GM18909 (cell line): ENCODE measurements around the gene CEP72.
"Not testable (repeated sequence)": the region's sequence is repeated elsewhere in the genome, so short reads cannot be mapped to it uniquely, and the experiment has no call there.

ENCODE experiments used
- ATAC-seq: cut with Tn5 transposase; IDR thresholded peaks from one replicate; pipeline ENCODE4 v1.9.1; 2021; ENCODE audit warnings: mild to moderate bottlenecking; ENCODE audit not compliant: unreplicated experiment, poor library complexity

Gene CEP72

DNA sequence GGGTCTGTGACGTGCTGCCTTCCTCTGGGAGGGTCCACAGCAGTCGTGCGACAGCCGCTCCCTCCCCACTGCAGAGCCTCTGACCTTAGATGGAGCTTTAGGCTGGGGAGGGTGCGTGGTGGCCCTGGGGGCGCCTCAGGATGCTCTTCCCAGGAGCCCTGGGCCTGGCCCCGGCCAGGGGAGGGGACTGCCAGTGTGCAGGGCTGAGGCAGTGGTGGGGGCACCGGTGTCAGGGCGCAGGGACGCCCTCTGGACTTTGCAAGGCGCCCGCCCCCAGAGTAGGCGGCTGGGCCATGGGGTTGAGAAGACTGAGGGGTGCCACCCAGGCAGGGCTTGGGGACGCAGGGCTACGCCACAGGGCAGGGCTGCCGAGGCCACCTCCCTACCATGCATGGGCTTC, 66.4 kb downstream of the CEP72 start:
- ATAC-seq, result not testable (repeated sequence)

- ATAC-seq, result not testable (repeated sequence)
These were observed 67.2 kb downstream of the CEP72 start for GRCh38 chr5:679166-679895.

DNA sequence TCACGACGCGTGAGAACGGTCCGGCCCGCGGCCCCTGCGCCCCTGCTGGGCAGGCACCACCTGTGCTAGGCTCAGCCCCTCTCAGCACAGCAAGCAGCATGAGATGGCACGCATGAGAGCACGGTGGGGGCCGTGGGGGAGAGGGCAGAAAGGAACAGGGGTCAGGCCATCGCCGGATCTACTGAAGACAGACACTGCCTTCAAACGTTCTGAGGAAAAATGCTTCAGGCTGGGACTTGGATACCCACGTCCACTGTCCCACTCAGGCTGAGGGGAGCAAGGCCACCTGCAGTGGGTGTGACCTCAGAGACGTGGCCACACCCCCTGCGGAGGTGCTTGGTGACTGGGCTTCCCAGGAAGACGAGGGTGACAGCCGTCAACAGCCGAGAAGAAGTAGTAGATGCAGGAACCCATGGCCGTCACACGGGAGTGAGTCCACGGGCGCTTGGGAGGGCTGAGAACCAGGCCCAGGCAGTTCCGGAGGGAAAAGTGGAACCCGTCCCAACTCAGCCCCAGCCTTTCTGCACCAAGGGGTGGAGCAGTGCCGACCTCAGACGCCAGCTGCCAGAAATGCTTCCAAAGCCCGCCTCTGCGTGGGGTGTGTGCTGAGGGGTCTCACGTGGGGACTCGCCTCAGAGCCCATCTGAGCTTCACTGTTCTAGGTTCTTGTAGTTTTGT, 68.1 kb downstream of the CEP72 start:
- not testable (repeated sequence) for ATAC-seq

DNA sequence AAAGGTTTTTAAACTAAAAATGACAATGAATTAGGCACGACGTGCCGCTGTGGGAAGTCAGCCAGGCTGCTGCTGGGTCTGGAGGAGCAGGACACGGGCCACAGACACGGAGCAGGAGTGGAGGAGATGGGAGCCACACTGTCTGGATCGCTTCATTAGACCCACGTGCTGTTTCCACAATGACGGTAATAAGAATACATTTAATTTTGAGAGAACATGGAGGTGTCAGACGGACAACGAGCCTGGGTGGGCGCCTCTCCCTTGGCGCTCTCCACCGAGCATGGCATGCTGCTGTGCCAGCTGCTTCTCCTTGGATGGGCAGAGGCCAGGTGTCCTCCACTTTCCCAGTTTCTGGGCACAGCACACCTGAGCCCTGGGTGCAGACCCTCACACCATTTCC, 68.7 kb downstream of the CEP72 start:
- not testable (repeated sequence) for ATAC-seq

DNA sequence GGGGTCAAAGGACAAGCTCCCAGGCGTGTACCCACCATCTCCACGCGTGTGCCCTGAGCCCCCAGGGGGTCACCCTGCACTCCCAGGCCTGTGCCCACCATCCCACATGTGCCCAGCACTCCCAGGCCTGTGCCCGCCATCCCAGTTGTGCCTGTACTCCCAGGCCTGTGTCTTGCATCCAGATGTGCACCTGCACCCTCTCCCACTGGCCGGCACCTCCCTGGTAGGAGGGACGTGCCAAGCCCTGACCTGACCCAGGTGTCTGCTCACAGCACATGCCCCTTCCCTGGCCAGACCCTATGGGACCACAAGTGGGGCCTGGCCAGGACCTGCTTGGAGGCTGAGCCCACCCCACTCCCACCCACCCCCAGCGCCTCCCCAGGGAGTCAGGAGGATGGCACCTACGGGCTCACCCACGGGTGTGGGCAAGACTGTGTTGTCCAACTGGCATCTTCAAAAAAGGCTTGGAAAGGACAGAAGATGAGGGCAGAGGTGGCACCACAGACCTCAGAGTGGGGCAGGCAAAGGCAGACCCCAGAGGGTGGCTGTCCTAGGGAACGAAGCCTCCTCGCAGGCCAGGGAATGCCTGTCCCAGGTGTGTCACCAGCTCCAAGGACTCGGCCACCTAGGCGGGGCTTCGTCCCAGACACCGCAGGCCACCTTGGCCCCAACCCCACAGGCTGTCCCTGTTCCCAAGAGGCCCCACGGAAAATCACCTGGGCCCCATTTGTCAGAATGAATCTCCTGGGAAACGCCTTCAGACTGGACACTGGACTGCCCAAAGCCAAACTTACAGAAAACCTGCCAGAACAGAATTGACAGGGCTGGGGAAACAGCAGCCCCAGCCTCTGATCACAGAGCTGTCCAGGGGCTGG, 69.4 kb downstream of the CEP72 start:
- ATAC-seq, result not testable (repeated sequence)

DNA sequence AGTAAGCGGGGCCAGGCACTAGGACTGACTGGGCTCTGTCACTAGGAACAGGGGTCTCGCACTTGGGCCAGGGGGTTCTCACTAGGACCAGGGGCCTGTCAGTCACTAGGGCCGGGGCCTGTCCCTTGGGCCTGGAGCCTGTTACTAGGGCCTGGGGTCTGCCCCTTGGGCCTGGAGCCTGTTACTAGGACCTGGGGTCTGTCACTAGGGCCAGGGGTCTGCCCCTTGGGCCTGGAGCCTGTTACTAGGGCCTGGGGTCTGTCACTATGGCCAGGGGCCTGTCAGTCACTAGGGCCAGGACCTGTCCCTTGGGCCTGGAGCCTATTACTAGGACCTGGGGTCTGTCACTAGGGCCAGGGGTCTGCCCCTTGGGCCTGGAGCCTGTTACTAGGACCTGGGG, 70.1 kb downstream of the CEP72 start:
- not testable (repeated sequence) for ATAC-seq

DNA sequence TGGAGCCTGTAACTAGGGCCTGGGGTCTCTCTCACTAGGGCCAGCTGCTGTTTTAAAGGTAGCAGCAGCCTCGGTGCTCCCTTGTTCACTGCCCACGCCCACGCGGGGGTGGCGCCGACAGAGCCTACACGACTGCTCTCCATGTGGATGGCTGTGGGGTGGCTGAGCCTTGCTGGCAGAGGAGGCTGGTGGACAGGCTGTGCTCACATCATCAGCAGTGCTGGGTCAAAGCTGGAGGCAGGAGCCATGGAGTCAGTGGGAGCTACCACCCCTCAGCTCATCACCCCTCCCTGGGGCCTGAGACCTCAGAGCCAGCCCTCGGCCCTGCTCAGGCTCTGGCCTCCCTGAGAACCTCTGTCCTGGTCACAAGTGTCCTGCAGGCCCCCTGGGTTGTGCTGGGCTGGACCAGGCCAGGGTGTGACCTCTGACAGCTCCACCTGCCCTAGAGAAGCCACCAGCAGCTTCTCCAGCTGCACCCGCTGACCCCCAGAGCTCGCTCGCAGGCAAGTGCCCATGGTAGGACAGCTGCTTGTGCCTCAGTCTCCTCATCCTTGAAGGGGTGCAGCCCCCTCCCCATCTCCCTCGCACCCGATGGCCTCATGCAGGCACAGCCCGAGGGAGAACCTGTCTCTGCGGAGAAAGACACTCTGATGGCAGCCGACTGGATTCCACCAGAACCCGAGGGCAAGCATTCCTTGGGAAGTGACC, 70.7 kb downstream of the CEP72 start:
- ATAC-seq, result not testable (repeated sequence)

DNA sequence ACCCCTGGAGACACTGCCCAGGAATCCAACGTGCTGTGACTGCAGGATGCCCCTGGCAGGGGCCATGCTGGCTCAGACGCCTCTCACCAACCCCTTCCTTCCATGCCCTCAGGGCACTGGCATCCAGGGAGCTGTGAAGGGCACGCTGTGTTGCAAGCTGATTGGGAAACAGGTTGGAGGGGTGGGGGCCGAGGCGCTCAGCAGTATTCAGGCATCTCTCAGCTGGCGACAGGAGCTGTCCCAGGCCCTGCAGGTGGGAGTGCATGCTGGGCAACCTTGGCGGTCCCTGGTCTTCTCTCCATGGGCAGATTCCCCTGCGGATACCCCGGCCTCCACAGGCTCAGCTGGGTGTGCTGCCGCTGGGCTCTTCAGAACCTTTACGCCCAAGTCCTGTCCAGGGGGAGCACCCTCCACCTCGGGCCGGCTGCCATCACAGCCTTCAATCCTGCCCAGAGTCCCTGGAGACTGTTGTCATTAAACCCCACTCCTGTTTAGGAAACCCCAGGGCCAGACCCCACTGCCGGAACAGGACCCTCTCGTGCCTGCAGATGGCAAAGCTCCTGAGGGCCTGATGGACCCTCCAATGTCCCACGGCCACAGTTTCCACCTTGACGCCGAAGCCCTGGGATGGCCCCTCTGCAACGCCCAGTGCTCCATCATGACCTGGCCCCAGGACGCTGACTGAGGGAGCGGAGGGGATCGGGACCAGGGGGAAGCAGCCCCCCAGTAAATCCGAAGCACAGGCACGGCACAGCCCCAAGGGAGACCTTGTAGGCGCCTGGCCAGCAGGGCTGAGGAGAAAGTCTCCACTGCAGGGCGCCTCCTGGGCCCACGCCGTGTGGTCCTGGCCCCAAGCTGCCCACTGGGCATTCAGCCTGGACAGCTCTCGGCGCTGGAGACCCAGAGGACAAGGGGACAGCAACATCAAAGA, 71.7 kb downstream of the CEP72 start:
- ATAC-seq, result no peak

DNA sequence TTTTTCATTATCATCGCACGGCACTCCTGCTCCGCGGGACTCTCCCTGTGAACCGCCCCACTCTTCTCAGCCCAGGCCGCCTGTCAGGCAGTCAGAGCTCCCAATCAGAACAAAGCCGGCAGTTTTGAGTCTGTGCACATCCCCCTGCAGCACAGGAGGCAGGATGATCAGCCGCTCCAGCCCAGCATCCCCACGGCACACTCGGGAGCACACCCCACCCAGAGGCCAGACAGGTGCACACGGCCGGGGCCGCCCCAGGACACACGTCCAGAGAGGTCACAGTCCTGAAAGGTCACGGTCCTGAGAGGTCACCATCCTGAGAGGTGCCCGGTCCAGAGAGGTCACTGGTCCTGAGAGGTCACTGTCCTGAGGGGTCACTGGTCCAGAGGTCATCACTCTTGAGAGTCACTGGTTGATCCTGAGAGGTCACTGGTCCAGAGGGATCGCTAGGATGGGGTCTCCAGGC, 72.6 kb downstream of the CEP72 start:
- ATAC-seq, result no peak

DNA sequence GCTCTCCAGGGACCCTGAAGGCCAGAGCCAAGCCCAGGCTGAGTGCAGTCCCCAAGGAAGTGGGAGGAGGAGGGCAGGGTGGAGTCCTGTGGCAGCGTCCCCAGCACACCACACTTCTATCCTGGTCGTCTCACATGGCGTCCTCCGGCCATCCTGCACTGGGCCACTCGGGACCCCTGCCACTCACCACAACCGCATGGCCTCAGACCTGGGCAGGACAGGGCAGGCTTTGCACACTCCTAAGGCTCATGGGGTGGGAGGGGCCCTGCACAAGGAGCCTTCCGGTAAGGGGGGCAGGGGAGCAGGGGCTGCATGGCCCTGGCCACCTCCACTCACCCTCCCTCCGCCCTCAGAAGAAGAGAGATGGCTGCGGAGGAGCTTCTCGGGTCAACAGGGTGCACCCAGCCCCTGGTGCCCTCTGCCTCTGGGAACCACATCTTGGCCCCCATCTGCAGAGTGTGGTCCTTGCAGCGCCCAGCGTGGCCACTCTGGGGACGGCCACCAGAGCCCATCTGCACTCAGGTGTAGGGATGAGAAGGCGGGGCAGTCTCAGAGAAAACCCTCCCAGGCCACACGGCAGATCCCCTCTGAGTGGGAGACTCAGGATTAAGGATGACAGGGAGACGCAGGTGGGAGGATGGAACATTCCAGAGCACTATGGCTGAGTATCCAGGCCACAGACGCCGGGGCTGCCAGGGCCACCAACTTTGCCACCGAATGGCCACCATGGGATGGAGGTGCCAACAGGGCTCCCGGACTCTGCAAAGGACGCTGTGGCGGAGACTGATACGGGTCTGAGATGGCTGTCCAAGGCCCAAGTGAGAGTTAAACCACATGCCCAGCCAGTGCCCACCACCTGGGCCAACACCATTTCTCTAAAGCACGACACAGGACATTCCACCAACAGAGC, 73.4 kb downstream of the CEP72 start:
- no peak for ATAC-seq

- ATAC-seq, result not testable (repeated sequence)
These were observed 74.0 kb downstream of the CEP72 start for GRCh38 chr5:686172-686523.

GRCh38 chr5:686936-687335, 74.8 kb downstream of the CEP72 start:
- not testable (repeated sequence) for ATAC-seq

GRCh38 chr5:688348-689010, 76.3 kb downstream of the CEP72 start:
- not testable (repeated sequence) for ATAC-seq

- ATAC-seq, result not testable (repeated sequence)
These were observed 78.2 kb downstream of the CEP72 start for GRCh38 chr5:690293-690692.

DNA sequence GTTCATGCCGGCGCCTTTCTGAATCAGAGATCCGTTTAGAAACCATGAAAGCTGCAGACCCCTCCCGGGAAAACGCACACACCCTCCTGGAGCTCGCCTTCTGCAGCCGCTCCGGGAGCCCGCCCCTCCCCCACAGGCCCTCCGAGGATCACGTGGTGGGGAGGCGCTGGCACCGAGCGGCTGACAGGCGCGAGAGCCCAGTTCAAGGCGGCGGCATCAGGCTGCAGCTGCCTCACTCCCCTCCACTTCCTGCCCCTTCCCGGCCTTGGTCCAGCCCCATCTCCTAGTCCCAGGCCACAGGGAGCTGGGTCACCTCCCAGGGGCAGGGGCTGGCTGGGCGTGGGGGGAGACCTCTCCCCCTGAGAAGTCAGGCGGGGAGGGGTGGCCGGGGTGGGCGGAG, 78.9 kb downstream of the CEP72 start:
- ATAC-seq, result not testable (repeated sequence)

- ATAC-seq, result no peak
These were observed 79.8 kb downstream of the CEP72 start for GRCh38 chr5:691817-692528.

- ATAC-seq, result peak; percentile 22
These were observed 80.4 kb downstream of the CEP72 start for GRCh38 chr5:692529-693041.
